Liver (tissue), 9 donors: ENCODE measurements around the gene ZFAND2A. TPM values are rescaled to one million over a fixed set of nuclear protein-coding genes. Genes with fewer than 3 reads are reported as not detected.

Source experiments
- DNase-seq: peaks from one replicate; pipeline ENCODE4 v3.0.0-alpha.2; 2017; ENCODE audit warnings: low spot score
- H3K27ac ChIP-seq, 2 donors: one replicate each; pipeline ENCODE4 v1.7.0; 2013; ENCODE audit warnings: inconsistent platforms in 2 of 2, low read length in 2 of 2, control low read depth in 1 of 2, low read depth in 1 of 2, mild to moderate bottlenecking in 1 of 2
- H3K27me3 ChIP-seq, 4 donors: one replicate each; pipeline versions ENCODE4 v1.6.1 to v1.7.0; 2013; ENCODE audit warnings: low read length in 3 of 4, inconsistent platforms in 1 of 4, mild to moderate bottlenecking in 1 of 4, moderate library complexity in 1 of 4; ENCODE audit not compliant: control insufficient read depth in 4 of 4, insufficient read depth in 4 of 4
- H3K36me3 ChIP-seq, 4 donors: one replicate each; pipeline versions ENCODE4 v1.6.1 to v1.7.0; 2013; ENCODE audit warnings: low read length in 3 of 4, mild to moderate bottlenecking in 3 of 4, low read depth in 1 of 4, moderate library complexity in 1 of 4; ENCODE audit not compliant: control insufficient read depth in 4 of 4, insufficient read depth in 3 of 4
- H3K4me1 ChIP-seq, 4 donors: one replicate each; pipeline versions ENCODE4 v1.6.1 to v1.7.0; 2013; ENCODE audit warnings: low read length in 3 of 4, mild to moderate bottlenecking in 3 of 4, moderate library complexity in 1 of 4; ENCODE audit not compliant: control insufficient read depth in 4 of 4, insufficient read depth in 4 of 4
- H3K4me3 ChIP-seq, 3 donors: one replicate each; pipeline versions ENCODE4 v1.6.1 to v1.7.0; 2013; ENCODE audit warnings: low read length in 3 of 3, control low read depth in 1 of 3, low read depth in 1 of 3, mild to moderate bottlenecking in 1 of 3
- H3K9ac ChIP-seq, 2 donors: one replicate each; pipeline ENCODE4 v1.7.0; 2013; ENCODE audit warnings: low read length in 2 of 2, mild to moderate bottlenecking in 2 of 2, moderate library complexity in 2 of 2, control low read depth in 1 of 2, low read depth in 1 of 2
- H3K9me3 ChIP-seq, 4 donors: one replicate each; pipeline versions ENCODE4 v1.6.1 to v1.7.0; 2013; ENCODE audit warnings: low read length in 3 of 4; ENCODE audit not compliant: control insufficient read depth in 4 of 4
- CTCF ChIP-seq: fragments of 150-350 bp; IDR thresholded peaks from 2 replicates; pipeline ENCODE4 v1.5.1; 2017; ENCODE audit warnings: improper control_type of control experiment, low read depth, low read length; ENCODE audit not compliant: missing input control
- EGR1 ChIP-seq, 2 donors: IDR thresholded peaks; 2 replicates each; pipeline ENCODE4 v1.6.1; 2016 to 2018; ENCODE audit warnings: antibody characterized with exemption in 2 of 2, low read depth in 2 of 2
- FOXA1 ChIP-seq: IDR thresholded peaks from 2 replicates; pipeline ENCODE4 v1.6.1; 2016; ENCODE audit warnings: antibody characterized with exemption
- FOXA2 ChIP-seq: IDR thresholded peaks from 2 replicates; pipeline ENCODE4 v1.6.1; 2016; ENCODE audit warnings: antibody characterized with exemption
- GABPA ChIP-seq, 2 donors: IDR thresholded peaks in 1 of 2; conservative IDR thresholded peaks in 1 of 2; 2 replicates each; pipeline ENCODE4 v1.6.1; 2016; ENCODE audit warnings: antibody characterized with exemption in 2 of 2, mild to moderate bottlenecking in 1 of 2, moderate library complexity in 1 of 2
- HNF4A ChIP-seq, 2 donors: conservative IDR thresholded peaks; 2 replicates each; pipeline ENCODE4 v1.6.1; 2016; ENCODE audit warnings: antibody characterized with exemption in 2 of 2, mild to moderate bottlenecking in 2 of 2
- HNF4G ChIP-seq: IDR thresholded peaks from 2 replicates; pipeline ENCODE4 v1.6.1; 2016; ENCODE audit warnings: antibody characterized with exemption
- JUND ChIP-seq, 2 donors: IDR thresholded peaks; 2 replicates each; pipeline ENCODE4 v1.6.1; 2016; ENCODE audit warnings: antibody characterized with exemption in 2 of 2
- NR2F2 ChIP-seq: IDR thresholded peaks from 2 replicates; pipeline ENCODE4 v1.6.1; 2016; ENCODE audit warnings: antibody characterized with exemption
- RAD21 ChIP-seq, 2 donors: IDR thresholded peaks; 2 replicates each; pipeline ENCODE4 v1.6.1; 2016; ENCODE audit warnings: antibody characterized with exemption in 2 of 2, mild to moderate bottlenecking in 2 of 2
- RXRA ChIP-seq, 2 donors: IDR thresholded peaks; 2 replicates each; pipeline ENCODE4 v1.6.1; 2017 to 2018; ENCODE audit warnings: antibody characterized with exemption in 2 of 2, mild to moderate bottlenecking in 1 of 2
- SP1 ChIP-seq: IDR thresholded peaks from 2 replicates; pipeline ENCODE4 v1.6.1; 2018; ENCODE audit warnings: antibody characterized with exemption, mild to moderate bottlenecking
- TAF1 ChIP-seq: conservative IDR thresholded peaks from 2 replicates; pipeline ENCODE4 v1.6.1; 2016; ENCODE audit warnings: antibody characterized with exemption, mild to moderate bottlenecking
- YY1 ChIP-seq: IDR thresholded peaks from 2 replicates; pipeline ENCODE4 v1.6.1; 2016; ENCODE audit warnings: antibody characterized with exemption, mild to moderate bottlenecking
- ZBTB33 ChIP-seq: IDR thresholded peaks from 2 replicates; pipeline ENCODE4 v1.6.1; 2016; ENCODE audit warnings: antibody characterized with exemption
- WGBS: extraction: QIAGEN DNeasy Blood & Tissue Kit; methylation state at CpG from one replicate; pipeline ENCODE4 v1.1.7; 2013; 5-methylcytosine and 5-hydroxymethylcytosine counted together
- polyA plus RNA-seq, 2 donors: library from polyadenylated mRNA; stranded (reverse) in 1 of 2; unstranded in 1 of 2; fragments of 200-250 nt in 1 of 2; fragments of >200 nt in 1 of 2; fragmentation: Nextera tagmentation in 1 of 2; extraction: Ambion mirVana in 1 of 2; gene quantifications; one replicate each; pipeline versions ENCODE4 v1.2.1 to v1.2.3, GENCODE V29; 2013 to 2015
- total RNA-seq, 2 donors: library from RNA; depleted of rRNA; stranded (reverse); fragments of >200 nt; gene quantifications; one replicate each; pipeline ENCODE4 v1.2.3, GENCODE V29; 2014
- TF ChIP-seq, protein P1 (sequence below): IDR thresholded peaks from 2 replicates; pipeline ENCODE4 v1.6.1; 2016; ENCODE audit warnings: antibody characterized with exemption, mild to moderate bottlenecking
- TF ChIP-seq, protein P2 (sequence below): IDR thresholded peaks from 2 replicates; pipeline ENCODE4 v1.6.1; 2016; ENCODE audit warnings: antibody characterized with exemption
- TF ChIP-seq, protein P3 (sequence below): IDR thresholded peaks from 2 replicates; pipeline ENCODE4 v1.6.1; 2016; ENCODE audit warnings: antibody characterized with exemption
- donor health status: healthy.
- donor health status: healthy.
- donor health status: healthy.
- donor health status: healthy.
- donor health status: healthy.

The ZFAND2A gene
- total and polyA plus RNA-seq, 4 donors, result 12.5 to 53.3 (median 33.5) TPM

- WGBS, result 96% methylated on average over 29 of the region's 29 CpGs
These were observed 15.0 kb upstream of the ZFAND2A start for GRCh38 chr7:1174881-1175596.

GRCh38 chr7:1174002-1174401 is 14.0 kb upstream of the ZFAND2A start:
- Histone ChIP-seq H3K27ac (no peak overlapping the region), H3K4me1 (peaks cover 8 to 18% (median 14%) of the 10 kb centered on the region in 4 donors), H3K4me3 (no peak overlapping the region), H3K27me3 (no peaks in the 10 kb centered on the region), H3K9ac (no peak overlapping the region), H3K9me3 (no peaks in the 10 kb centered on the region), H3K36me3 (no peaks in the 10 kb centered on the region)
- TF ChIP-seq RXRA (IDR thresholded peaks at IDR 0.05) (no peak), HNF4G (no peak), JUND (IDR thresholded peaks at IDR 0.05) (no peak), GABPA (IDR thresholded peaks at IDR 0.05 in 1 of 2, conservative IDR thresholded peaks at IDR 0.05 in 1 of 2) (no peak), NR2F2 (no peak), EGR1 (IDR thresholded peaks at IDR 0.05; ENCODE audit: low read depth in 2 of 2) (no peak), TAF1 (no peak), FOXA1 (no peak), RAD21 (IDR thresholded peaks at IDR 0.05) (no peak), YY1 (no peak), ZBTB33 (no peak), HNF4A (conservative IDR thresholded peaks at IDR 0.05) (no peak), FOXA2 (no peak), CTCF (no peak)
- TF ChIP-seq, protein P1, sequence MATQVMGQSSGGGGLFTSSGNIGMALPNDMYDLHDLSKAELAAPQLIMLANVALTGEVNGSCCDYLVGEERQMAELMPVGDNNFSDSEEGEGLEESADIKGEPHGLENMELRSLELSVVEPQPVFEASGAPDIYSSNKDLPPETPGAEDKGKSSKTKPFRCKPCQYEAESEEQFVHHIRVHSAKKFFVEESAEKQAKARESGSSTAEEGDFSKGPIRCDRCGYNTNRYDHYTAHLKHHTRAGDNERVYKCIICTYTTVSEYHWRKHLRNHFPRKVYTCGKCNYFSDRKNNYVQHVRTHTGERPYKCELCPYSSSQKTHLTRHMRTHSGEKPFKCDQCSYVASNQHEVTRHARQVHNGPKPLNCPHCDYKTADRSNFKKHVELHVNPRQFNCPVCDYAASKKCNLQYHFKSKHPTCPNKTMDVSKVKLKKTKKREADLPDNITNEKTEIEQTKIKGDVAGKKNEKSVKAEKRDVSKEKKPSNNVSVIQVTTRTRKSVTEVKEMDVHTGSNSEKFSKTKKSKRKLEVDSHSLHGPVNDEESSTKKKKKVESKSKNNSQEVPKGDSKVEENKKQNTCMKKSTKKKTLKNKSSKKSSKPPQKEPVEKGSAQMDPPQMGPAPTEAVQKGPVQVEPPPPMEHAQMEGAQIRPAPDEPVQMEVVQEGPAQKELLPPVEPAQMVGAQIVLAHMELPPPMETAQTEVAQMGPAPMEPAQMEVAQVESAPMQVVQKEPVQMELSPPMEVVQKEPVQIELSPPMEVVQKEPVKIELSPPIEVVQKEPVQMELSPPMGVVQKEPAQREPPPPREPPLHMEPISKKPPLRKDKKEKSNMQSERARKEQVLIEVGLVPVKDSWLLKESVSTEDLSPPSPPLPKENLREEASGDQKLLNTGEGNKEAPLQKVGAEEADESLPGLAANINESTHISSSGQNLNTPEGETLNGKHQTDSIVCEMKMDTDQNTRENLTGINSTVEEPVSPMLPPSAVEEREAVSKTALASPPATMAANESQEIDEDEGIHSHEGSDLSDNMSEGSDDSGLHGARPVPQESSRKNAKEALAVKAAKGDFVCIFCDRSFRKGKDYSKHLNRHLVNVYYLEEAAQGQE, result no peak
- TF ChIP-seq, protein P2, sequence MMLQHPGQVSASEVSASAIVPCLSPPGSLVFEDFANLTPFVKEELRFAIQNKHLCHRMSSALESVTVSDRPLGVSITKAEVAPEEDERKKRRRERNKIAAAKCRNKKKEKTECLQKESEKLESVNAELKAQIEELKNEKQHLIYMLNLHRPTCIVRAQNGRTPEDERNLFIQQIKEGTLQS, result no peak
- TF ChIP-seq, protein P3, sequence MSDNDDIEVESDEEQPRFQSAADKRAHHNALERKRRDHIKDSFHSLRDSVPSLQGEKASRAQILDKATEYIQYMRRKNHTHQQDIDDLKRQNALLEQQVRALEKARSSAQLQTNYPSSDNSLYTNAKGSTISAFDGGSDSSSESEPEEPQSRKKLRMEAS, result no peak
- WGBS, result 92% methylated on average over 11 of the region's 11 CpGs
- DNase-seq, result no peak

More at GRCh38 chr7:1174881-1175596, 15.0 kb upstream of the ZFAND2A start:
- Histone ChIP-seq H3K4me3 (no peak overlapping the region), H3K4me1 (peaks cover 7 to 13% (median 10%) of the 10 kb centered on the region in 4 donors), H3K27ac (no peak overlapping the region), H3K9ac (no peak overlapping the region), H3K27me3 (no peaks in the 10 kb centered on the region), H3K36me3 (no peaks in the 10 kb centered on the region), H3K9me3 (no peaks in the 10 kb centered on the region)
- TF ChIP-seq SP1 (no peak), RXRA (IDR thresholded peaks at IDR 0.05) (no peak), JUND (IDR thresholded peaks at IDR 0.05) (no peak), FOXA1 (no peak), FOXA2 (no peak), HNF4A (conservative IDR thresholded peaks at IDR 0.05) (no peak), NR2F2 (no peak), HNF4G (no peak), EGR1 (IDR thresholded peaks at IDR 0.05; ENCODE audit: low read depth in 2 of 2) (no peak)
- TF ChIP-seq, protein P1, result no peak
- no peak for DNase-seq
